DND-41 (cell line): ENCODE results near the gene STT3B.

ENCODE experiments used
- ATAC-seq: fragments of 200-7000 bp; cut with Tn5 transposase; 3 replicates; pipeline ENCODE4 v1.9.1; 2021; ENCODE audit warnings: low read depth; ENCODE audit not compliant: insufficient read depth
- DNase-seq: peaks from one replicate; pipeline ENCODE4 v3.0.0-alpha.2; 2020
- H2AFZ ChIP-seq: 2 replicates; pipeline ENCODE4 v1.6.0; 2012; ENCODE audit warnings: low read depth, low read length
- H3K27ac ChIP-seq: 2 replicates; pipeline ENCODE4 v1.5.1; 2012; ENCODE audit warnings: low read length, inconsistent platforms
- H3K27me3 ChIP-seq: fragments of 200-600 bp; sonication (generic); 2 replicates; pipeline ENCODE4 v1.6.0; 2012; ENCODE audit warnings: low read length, mild to moderate bottlenecking, inconsistent platforms; ENCODE audit not compliant: insufficient read depth, poor library complexity
- H3K36me3 ChIP-seq: 2 replicates; pipeline ENCODE4 v1.5.1; 2012; ENCODE audit warnings: low read length, inconsistent platforms; ENCODE audit not compliant: insufficient read depth
- H3K4me1 ChIP-seq: 2 replicates; pipeline ENCODE4 v1.5.1; 2012; ENCODE audit warnings: mild to moderate bottlenecking, low read length; ENCODE audit not compliant: insufficient read depth
- H3K4me2 ChIP-seq: 2 replicates; pipeline ENCODE4 v1.6.0; 2012; ENCODE audit warnings: mild to moderate bottlenecking, moderate library complexity, low read length, inconsistent platforms; ENCODE audit not compliant: insufficient read depth
- H3K4me3 ChIP-seq, 2 experiments: fragments of 200-600 bp in 1 of 2; shearing (Covaris generic) in 1 of 2; 2 replicates each; pipeline ENCODE4 v1.5.1; 2012 to 2016; ENCODE audit warnings: inconsistent platforms in 2 of 2, low read length in 2 of 2, mild to moderate bottlenecking in 2 of 2, low read depth in 1 of 2, moderate library complexity in 1 of 2
- H3K79me2 ChIP-seq: 2 replicates; pipeline ENCODE4 v1.6.0; 2012; ENCODE audit warnings: low read length, inconsistent platforms; ENCODE audit not compliant: insufficient read depth
- H3K9ac ChIP-seq: 2 replicates; pipeline ENCODE4 v1.6.0; 2012; ENCODE audit warnings: low read depth, mild to moderate bottlenecking, inconsistent platforms, low read length, moderate library complexity
- H3K9me3 ChIP-seq: 2 replicates; pipeline ENCODE4 v1.5.1; 2012; ENCODE audit warnings: low read length, moderate library complexity, mild to moderate bottlenecking, inconsistent platforms; ENCODE audit not compliant: insufficient read depth, severe bottlenecking
- H4K20me1 ChIP-seq: 2 replicates; pipeline ENCODE4 v1.6.0; 2012; ENCODE audit warnings: low read length; ENCODE audit not compliant: insufficient read depth
- CTCF ChIP-seq: IDR thresholded peaks from 2 replicates; pipeline ENCODE4 v1.5.1; 2012; ENCODE audit warnings: borderline replicate concordance, low read length, moderate library complexity, mild to moderate bottlenecking; ENCODE audit not compliant: poor library complexity, severe bottlenecking; ENCODE audit errors: extremely low read depth
- EZH2 ChIP-seq: IDR thresholded peaks from 3 replicates; pipeline ENCODE4 v1.6.1; 2012; ENCODE audit warnings: borderline replicate concordance, low read depth, mild to moderate bottlenecking, moderate library complexity, low read length, inconsistent platforms; ENCODE audit not compliant: severe bottlenecking

The STT3B gene

GRCh38 chr3:31514570-31514969 is 18.2 kb upstream of the STT3B start:
- peak overlapping the region; percentile 17; the same call in 1 of the 2 replicates for H2AFZ ChIP-seq
- H4K20me1 ChIP-seq = no peaks in the 10 kb centered on the region
- H3K9me3 ChIP-seq = no peaks in the 10 kb centered on the region
- H3K4me3 ChIP-seq = no peak overlapping the region
- DNase-seq (no peak), ATAC-seq (no peak)
- H3K27ac ChIP-seq = no peak overlapping the region
- H3K27me3 ChIP-seq = no peaks in the 10 kb centered on the region
- no peak overlapping the region for H3K9ac ChIP-seq
- H3K4me2 ChIP-seq = no peak overlapping the region
- H3K4me1 ChIP-seq = peaks cover under 1% of the 10 kb centered on the region; the same call in 1 of the 2 replicates
- no peaks in the 10 kb centered on the region for H3K79me2 ChIP-seq
- no peaks in the 10 kb centered on the region for H3K36me3 ChIP-seq
- TF ChIP-seq EZH2 = no peak
- TF ChIP-seq CTCF = no peak

- Histone ChIP-seq H4K20me1 (no peaks in the 10 kb centered on the region), H2AFZ (no peak overlapping the region), H3K36me3 (no peaks in the 10 kb centered on the region), H3K4me1 (no peaks in the 10 kb centered on the region), H3K27me3 (no peaks in the 10 kb centered on the region), H3K79me2 (no peaks in the 10 kb centered on the region), H3K4me2 (no peak overlapping the region), H3K27ac (no peak overlapping the region), H3K9ac (no peak overlapping the region), H3K4me3 (no peak overlapping the region), H3K9me3 (no peaks in the 10 kb centered on the region)
- ATAC-seq (no peak), DNase-seq (no peak)
- TF ChIP-seq CTCF (no peak), EZH2 (no peak)
These were observed 17.0 kb upstream of the STT3B start for GRCh38 chr3:31515486-31516284.

GRCh38 chr3:31516757-31517156 is 16.0 kb upstream of the STT3B start:
- no peak overlapping the region for H3K4me2 ChIP-seq
- no peaks in the 10 kb centered on the region for H3K79me2 ChIP-seq
- H3K9ac ChIP-seq = no peak overlapping the region
- no peak for TF ChIP-seq EZH2
- TF ChIP-seq CTCF = no peak
- DNase-seq (no peak), ATAC-seq (no peak)
- H3K27me3 ChIP-seq = no peaks in the 10 kb centered on the region
- H3K4me3 ChIP-seq = no peak overlapping the region
- no peaks in the 10 kb centered on the region for H3K36me3 ChIP-seq
- H3K27ac ChIP-seq = no peak overlapping the region
- H3K9me3 ChIP-seq = no peaks in the 10 kb centered on the region
- H4K20me1 ChIP-seq = no peaks in the 10 kb centered on the region
- peaks cover 6% of the 10 kb centered on the region for H3K4me1 ChIP-seq
- H2AFZ ChIP-seq = no peak overlapping the region
